Measurements from ENCODE around the gene CACNA1H.

Gene CACNA1H

DNA sequence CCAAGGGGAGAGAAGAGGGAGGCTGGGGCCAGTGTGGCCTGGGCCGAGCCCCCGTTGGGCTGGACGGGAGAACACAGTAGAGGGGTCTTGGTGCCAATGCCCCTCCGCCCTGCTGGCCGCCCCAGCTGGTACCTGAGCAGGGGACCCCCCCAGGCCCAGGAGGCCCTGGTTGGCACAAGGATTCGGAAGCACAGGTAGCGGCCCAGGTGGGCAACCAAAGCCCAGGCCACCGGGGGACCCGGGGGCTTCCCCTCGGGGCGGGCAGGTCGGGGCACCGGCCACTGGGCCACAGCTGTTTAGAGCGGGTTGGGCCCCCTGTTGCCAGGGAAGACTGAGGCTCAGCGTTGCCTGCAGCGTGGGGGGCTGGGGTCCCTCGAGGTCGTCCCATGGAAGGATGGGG is 28.6 kb upstream of the CACNA1H start:
- Histone ChIP-seq H3K36me3 (ENCODE audit: insufficient read depth, low read length) (no peaks in the 10 kb centered on the region), H3K4me3 (ENCODE audit: low read length) (no peak overlapping the region), H3K4me1 (ENCODE audit: control insufficient read depth, insufficient read depth, low read length) (no peaks in the 10 kb centered on the region), H3K9ac (ENCODE audit: low read depth, low read length) (no peak overlapping the region), H3K4me2 (ENCODE audit: low read length) (no peak overlapping the region), H3K27me3 (ENCODE audit: control insufficient read depth, insufficient read depth, low read length) (peaks cover 10% of the 10 kb centered on the region), H3K9me3 (replicated peaks; ENCODE audit: low read length) (no peaks in the 10 kb centered on the region)

DNA sequence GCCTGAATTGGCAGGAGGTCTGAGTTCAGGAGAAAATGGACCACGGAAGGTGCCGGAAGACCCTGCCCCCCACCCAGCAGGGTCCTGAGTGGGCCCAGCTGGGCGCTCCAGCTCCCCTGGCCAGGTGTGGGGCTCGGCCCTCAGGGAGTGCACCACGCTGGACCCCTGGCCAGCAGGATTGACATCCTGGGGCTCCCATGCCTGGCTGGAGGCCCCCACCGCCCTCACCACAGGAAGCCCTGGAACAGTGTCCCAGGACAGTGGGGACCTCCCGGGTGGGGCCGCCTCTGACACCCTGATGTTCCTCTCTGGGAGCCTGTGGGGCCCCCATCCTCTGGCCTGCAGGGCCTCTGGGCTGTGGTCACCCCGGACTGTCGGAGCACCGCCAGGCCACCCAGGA is 28.1 kb upstream of the CACNA1H start:
- Histone ChIP-seq H3K9ac (ENCODE audit: low read depth, low read length) (no peak overlapping the region), H3K4me1 (ENCODE audit: control insufficient read depth, insufficient read depth, low read length) (no peaks in the 10 kb centered on the region), H3K4me3 (ENCODE audit: low read length) (no peak overlapping the region), H3K36me3 (ENCODE audit: insufficient read depth, low read length) (no peaks in the 10 kb centered on the region), H3K9me3 (replicated peaks; ENCODE audit: low read length) (no peaks in the 10 kb centered on the region), H3K4me2 (ENCODE audit: low read length) (no peak overlapping the region), H3K27me3 (ENCODE audit: control insufficient read depth, insufficient read depth, low read length) (peaks cover 9% of the 10 kb centered on the region)

DNA sequence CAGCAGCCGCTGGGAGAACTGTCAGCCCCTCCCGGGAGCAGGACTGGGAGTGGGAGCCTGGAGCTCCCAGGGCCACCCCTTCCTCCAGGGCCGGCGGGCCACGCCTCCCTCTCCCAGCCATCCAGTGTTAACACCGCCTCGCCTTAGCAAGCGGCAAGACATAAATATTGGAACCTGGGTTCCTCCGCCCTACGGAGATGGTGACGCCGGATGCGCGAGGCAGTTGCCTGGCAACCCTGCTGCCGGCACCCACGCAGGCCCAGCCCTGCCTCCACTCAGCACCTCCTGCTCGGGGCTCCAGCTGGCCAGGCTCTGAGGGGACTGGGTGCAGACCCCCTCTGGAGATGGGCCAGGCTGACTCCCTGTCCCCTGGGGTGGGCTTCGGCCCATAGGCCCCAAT is 27.4 kb upstream of the CACNA1H start:
- Histone ChIP-seq H3K4me3 (ENCODE audit: low read length) (no peak overlapping the region), H3K36me3 (ENCODE audit: insufficient read depth, low read length) (no peaks in the 10 kb centered on the region), H3K27me3 (ENCODE audit: control insufficient read depth, insufficient read depth, low read length) (peaks cover 4% of the 10 kb centered on the region), H3K9me3 (replicated peaks; ENCODE audit: low read length) (no peaks in the 10 kb centered on the region), H3K4me2 (ENCODE audit: low read length) (no peak overlapping the region), H3K9ac (ENCODE audit: low read depth, low read length) (no peak overlapping the region), H3K4me1 (ENCODE audit: control insufficient read depth, insufficient read depth, low read length) (no peaks in the 10 kb centered on the region)

DNA sequence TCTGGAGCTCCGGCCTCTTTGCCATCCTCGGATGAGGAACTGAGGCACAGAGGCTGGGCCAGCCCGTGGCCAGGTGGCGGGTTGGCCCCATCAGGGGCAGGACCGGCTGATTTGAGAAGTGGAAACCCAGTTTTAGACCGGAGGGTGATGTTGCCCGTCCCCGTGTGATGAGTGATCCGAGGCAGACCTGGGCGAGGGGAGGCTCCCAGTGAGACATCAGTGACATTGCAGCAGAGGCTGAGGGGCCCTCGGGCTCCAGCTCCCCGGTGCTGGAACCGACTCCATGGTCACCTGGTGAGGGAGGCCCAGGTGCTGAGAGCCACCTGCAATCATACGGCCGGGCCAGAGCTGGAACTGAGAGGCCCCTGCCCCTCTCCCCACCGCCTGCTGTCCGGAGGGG is 26.9 kb upstream of the CACNA1H start:
- Histone ChIP-seq H3K4me2 (ENCODE audit: low read length) (no peak overlapping the region), H3K9me3 (replicated peaks; ENCODE audit: low read length) (no peaks in the 10 kb centered on the region), H3K27me3 (ENCODE audit: control insufficient read depth, insufficient read depth, low read length) (peaks cover 4% of the 10 kb centered on the region), H3K36me3 (ENCODE audit: insufficient read depth, low read length) (no peaks in the 10 kb centered on the region), H3K9ac (ENCODE audit: low read depth, low read length) (no peak overlapping the region), H3K4me3 (ENCODE audit: low read length) (no peak overlapping the region), H3K4me1 (ENCODE audit: control insufficient read depth, insufficient read depth, low read length) (no peaks in the 10 kb centered on the region)

DNA sequence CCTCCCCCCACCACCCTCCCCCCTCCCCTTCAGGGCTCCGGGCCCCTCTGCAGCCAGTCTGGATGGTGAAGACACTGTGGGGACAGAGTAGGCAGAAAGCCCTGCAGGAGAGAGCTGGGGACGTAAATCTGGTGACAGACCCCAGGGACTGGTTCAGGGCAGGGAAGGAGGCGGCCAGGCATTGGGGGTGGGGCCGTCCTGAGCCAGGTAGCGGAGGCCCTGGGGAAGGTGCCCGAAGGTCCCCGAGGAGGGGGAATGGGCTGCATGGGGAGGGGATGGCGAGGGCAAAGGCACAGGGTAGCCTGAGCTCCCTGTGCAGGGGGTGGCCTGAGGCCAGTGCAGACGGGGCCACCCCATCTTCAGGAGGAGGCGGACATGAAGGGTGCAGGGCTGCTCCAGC is 26.3 kb upstream of the CACNA1H start:
- Histone ChIP-seq H3K9ac (ENCODE audit: low read depth, low read length) (no peak overlapping the region), H3K4me1 (ENCODE audit: control insufficient read depth, insufficient read depth, low read length) (no peaks in the 10 kb centered on the region), H3K9me3 (replicated peaks; ENCODE audit: low read length) (no peaks in the 10 kb centered on the region), H3K27me3 (ENCODE audit: control insufficient read depth, insufficient read depth, low read length) (peaks cover 4% of the 10 kb centered on the region), H3K4me3 (ENCODE audit: low read length) (no peak overlapping the region), H3K4me2 (ENCODE audit: low read length) (no peak overlapping the region), H3K36me3 (ENCODE audit: insufficient read depth, low read length) (no peaks in the 10 kb centered on the region)

DNA sequence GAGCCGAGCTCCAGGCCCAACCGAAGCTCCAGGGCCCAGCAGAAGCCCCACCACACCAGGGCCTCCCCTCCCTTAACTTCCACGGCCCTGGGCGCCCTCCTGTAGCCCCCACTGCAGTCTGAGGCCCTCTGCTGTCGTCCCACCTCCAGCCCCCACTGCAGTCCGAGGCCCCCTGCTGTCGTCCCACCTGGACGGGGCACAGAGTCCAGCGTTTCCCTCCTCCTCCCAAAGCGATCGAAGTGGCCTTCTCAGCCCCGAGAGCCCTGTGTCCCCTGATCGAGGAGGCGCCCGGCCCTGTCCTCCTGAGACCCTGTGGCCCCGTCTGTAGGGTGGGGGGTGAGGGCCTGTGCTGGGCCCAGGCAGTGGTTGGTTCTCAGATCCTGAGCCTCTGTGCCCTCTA is 25.8 kb upstream of the CACNA1H start:
- no peaks in the 10 kb centered on the region for H3K36me3 ChIP-seq (ENCODE audit: insufficient read depth, low read length)
- H3K9ac ChIP-seq (ENCODE audit: low read depth, low read length): no peak overlapping the region
- no peaks in the 10 kb centered on the region for H3K4me1 ChIP-seq (ENCODE audit: control insufficient read depth, insufficient read depth, low read length)
- no peaks in the 10 kb centered on the region for H3K9me3 ChIP-seq (replicated peaks; ENCODE audit: low read length)
- no peak overlapping the region for H3K4me2 ChIP-seq (ENCODE audit: low read length)
- no peak overlapping the region for H3K4me3 ChIP-seq (ENCODE audit: low read length)
- H3K27me3 ChIP-seq (ENCODE audit: control insufficient read depth, insufficient read depth, low read length): peaks cover 4% of the 10 kb centered on the region

DNA sequence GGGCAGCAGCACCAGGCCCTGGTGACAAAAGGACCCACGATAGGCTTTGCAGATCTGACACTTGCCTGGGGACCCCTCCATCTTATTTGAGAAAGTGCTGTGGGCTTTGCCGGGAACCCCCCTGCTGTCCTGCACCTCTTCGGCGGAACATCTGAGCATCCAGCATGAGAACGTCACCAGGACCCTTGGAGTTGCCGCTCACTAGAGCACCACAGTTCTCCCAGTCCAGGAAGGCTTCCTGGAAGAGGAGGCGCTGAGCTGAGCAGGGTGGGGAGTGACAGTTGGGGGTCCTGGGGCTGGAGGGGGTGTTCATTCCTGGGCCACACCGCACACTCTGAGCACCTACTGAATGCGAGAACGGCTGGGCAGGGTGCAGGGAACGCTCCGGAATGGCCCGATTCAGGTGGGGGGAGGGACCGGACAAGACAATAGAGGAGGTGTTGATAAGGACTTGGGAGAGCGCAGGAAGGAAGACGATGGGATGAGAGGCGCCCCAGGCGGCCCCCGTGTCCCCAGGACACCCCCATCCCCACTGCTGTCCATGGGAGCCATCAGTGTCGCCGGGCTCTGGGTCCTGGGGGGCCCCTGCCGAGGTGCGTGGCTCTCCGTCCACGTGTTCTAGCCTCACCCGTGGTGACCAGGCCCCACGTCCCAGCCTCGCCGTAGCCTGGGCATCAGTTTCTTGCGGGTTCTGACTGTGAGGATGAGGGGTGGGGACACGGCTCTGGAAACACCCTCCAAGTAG is 24.8 kb upstream of the CACNA1H start:
- Histone ChIP-seq H3K27me3 (ENCODE audit: control insufficient read depth, insufficient read depth, low read length) (peaks cover under 1% of the 10 kb centered on the region), H3K9me3 (replicated peaks; ENCODE audit: low read length) (no peaks in the 10 kb centered on the region), H3K36me3 (ENCODE audit: insufficient read depth, low read length) (no peaks in the 10 kb centered on the region), H3K4me1 (ENCODE audit: control insufficient read depth, insufficient read depth, low read length) (no peaks in the 10 kb centered on the region), H3K4me3 (ENCODE audit: low read length) (no peak overlapping the region), H3K4me2 (ENCODE audit: low read length) (no peak overlapping the region), H3K9ac (ENCODE audit: low read depth, low read length) (no peak overlapping the region)

DNA sequence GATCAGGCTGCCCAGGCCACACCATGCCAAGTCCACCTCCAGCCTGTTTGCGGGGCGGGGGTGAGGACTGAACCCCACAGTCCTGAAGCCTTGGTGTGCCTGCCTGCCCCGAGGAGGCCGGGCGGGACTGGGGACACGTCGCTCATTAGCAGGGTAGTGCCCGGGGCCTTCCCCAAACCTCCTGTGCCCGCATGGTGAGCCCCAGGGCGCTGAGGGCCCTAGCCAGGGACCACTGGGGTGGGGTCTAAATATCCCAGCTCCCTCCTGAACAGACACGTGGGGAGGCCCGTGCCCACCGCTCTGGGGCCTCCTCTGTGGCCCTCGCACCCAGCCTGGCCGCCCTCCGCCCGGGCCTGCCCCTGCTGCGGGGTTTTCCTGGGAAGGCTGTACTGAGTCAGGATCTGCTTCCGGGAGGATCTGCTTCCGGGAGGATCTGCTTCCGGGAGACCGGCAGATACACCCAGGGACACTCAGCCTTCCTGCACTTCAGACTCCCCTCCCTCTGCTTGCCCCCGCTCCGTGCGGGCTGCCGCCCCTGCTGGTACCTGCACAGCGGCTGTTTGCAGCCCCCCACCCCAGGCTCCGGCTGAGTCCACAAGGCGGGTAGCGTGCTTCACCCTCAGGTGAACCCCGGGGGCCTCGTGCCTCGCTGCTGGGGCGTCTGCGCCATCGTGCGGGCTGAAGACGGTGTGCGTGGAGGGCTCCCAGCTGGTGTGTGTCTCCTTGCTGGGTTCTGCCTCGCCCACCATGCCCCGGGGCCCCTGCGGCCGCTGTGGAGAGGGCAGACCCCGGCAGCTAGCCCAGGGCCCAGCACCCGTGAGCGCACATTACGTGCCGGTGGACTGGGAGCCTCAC is 23.6 kb upstream of the CACNA1H start:
- Histone ChIP-seq H3K27me3 (ENCODE audit: control insufficient read depth, insufficient read depth, low read length) (peaks cover 12% of the 10 kb centered on the region), H3K4me1 (ENCODE audit: control insufficient read depth, insufficient read depth, low read length) (no peaks in the 10 kb centered on the region), H3K36me3 (ENCODE audit: insufficient read depth, low read length) (no peaks in the 10 kb centered on the region), H3K4me2 (ENCODE audit: low read length) (no peak overlapping the region), H3K4me3 (ENCODE audit: low read length) (no peak overlapping the region), H3K9ac (ENCODE audit: low read depth, low read length) (no peak overlapping the region), H3K9me3 (replicated peaks; ENCODE audit: low read length) (no peaks in the 10 kb centered on the region)

DNA sequence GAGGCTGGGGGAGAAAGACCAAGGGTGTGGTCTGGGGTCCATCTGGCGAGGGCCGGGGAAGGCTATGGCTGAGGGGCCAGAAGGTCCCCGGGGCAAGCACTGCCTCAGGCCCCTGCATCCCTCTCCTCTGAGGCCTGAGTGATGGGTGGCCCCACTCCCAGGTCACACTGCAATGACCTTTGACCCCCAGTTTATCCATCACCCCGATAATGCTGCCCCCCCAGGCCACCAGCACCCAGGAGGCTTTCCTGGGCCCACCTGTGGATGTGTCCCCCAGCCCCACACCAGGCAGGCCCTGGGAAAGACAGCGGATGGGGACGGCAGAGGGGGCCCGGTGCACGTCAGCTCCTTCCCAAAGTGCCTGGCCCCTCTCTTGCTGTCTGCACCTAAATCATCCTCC is 22.5 kb upstream of the CACNA1H start:
- Histone ChIP-seq H3K27me3 (ENCODE audit: control insufficient read depth, insufficient read depth, low read length) (peaks cover 15% of the 10 kb centered on the region), H3K4me3 (ENCODE audit: low read length) (no peak overlapping the region), H3K36me3 (ENCODE audit: insufficient read depth, low read length) (no peaks in the 10 kb centered on the region), H3K4me2 (ENCODE audit: low read length) (no peak overlapping the region), H3K4me1 (ENCODE audit: control insufficient read depth, insufficient read depth, low read length) (no peaks in the 10 kb centered on the region), H3K9ac (ENCODE audit: low read depth, low read length) (no peak overlapping the region), H3K9me3 (replicated peaks; ENCODE audit: low read length) (no peaks in the 10 kb centered on the region)

DNA sequence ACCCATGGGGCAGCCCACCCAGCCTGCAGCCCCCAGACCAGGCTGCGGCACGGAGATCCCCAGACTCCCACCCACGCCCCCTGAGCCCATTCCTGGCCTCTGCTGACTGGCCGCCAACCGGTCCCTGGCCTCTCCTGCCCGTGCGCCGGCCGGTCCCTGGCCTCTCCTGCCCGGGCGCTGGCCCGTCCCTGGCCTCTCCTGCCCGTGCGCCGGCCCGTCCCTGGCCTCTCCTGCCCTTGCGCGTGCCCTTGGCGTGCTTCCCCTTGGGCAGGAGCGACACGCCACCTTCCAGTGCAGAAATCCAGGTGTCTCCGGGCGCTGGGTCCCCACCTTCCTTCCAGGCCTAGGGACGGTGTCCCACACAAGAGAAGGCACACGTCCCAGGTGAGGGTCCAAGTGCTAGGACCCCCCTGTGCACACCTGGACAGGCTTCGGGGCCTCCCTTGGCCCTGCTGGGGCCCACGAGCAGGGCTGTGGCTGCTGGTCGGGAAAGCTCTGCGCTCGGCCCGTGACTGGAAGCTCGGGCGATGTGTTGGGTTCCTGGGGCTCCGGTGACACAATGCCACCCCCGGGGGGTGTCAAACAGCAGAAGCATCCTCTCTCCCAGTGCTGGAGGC is 21.4 kb upstream of the CACNA1H start:
- Histone ChIP-seq H3K9me3 (replicated peaks; ENCODE audit: low read length) (no peaks in the 10 kb centered on the region), H3K27me3 (ENCODE audit: control insufficient read depth, insufficient read depth, low read length) (peaks cover 21% of the 10 kb centered on the region), H3K9ac (ENCODE audit: low read depth, low read length) (no peak overlapping the region), H3K36me3 (ENCODE audit: insufficient read depth, low read length) (no peaks in the 10 kb centered on the region), H3K4me2 (ENCODE audit: low read length) (no peak overlapping the region), H3K4me1 (ENCODE audit: control insufficient read depth, insufficient read depth, low read length) (no peaks in the 10 kb centered on the region), H3K4me3 (ENCODE audit: low read length) (no peak overlapping the region)

DNA sequence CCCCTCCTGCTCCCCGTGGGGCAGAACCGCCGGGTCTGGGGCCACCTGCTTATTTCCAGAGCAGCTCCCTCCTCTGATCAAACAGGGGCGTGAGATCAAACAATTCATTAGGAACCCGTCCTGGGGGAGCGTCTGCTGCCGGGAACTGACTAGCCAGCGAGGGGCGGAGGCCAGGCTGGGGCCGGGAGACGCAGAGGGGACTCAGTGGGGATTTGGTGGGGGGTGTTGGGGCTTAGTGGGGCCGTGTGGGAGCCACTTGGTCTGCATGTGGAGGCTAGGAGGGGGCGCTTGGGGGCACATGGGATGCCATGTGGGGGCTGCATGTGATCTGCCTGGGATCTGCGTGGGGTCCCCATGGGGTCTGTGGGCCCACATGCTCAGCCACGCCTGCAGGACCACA is 20.5 kb upstream of the CACNA1H start:
- H3K9me3 ChIP-seq (replicated peaks; ENCODE audit: low read length): no peaks in the 10 kb centered on the region
- H3K4me3 ChIP-seq (ENCODE audit: low read length): no peak overlapping the region
- no peaks in the 10 kb centered on the region for H3K4me1 ChIP-seq (ENCODE audit: control insufficient read depth, insufficient read depth, low read length)
- H3K36me3 ChIP-seq (ENCODE audit: insufficient read depth, low read length): no peaks in the 10 kb centered on the region
- no peak overlapping the region for H3K4me2 ChIP-seq (ENCODE audit: low read length)
- H3K9ac ChIP-seq (ENCODE audit: low read depth, low read length): no peak overlapping the region
- H3K27me3 ChIP-seq (ENCODE audit: control insufficient read depth, insufficient read depth, low read length): peaks cover 21% of the 10 kb centered on the region
